AG09309 (cell line): Measurements from ENCODE around the gene GLIS2.

Experiments used
- DNase-seq: peaks from one replicate; pipeline ENCODE4 v3.0.0-alpha.2; 2010; ENCODE audit warnings: low read depth
- H3K4me3 ChIP-seq: 2 replicates; pipeline ENCODE4 v1.5.1; 2011; ENCODE audit warnings: mild to moderate bottlenecking, low read depth, low read length, moderate library complexity; ENCODE audit not compliant: control insufficient read depth
- CTCF ChIP-seq: IDR thresholded peaks from 2 replicates; pipeline ENCODE4 v1.5.1; 2011; ENCODE audit warnings: mild to moderate bottlenecking, low read depth, low read length, inconsistent platforms; ENCODE audit not compliant: insufficient read depth, control insufficient read depth; ENCODE audit errors: missing control alignments

The GLIS2 gene

GRCh38 chr16:4383591-4384444 is 68.0 kb downstream of the GLIS2 start:
- no peak overlapping the region for H3K4me3 ChIP-seq
- no peak for TF ChIP-seq CTCF
- no peak for DNase-seq

- H3K4me3 ChIP-seq, result no peak overlapping the region
- no peak for DNase-seq
- TF ChIP-seq CTCF, result no peak
Observed at GRCh38 chr16:4384509-4384942, 68.7 kb downstream of the GLIS2 start.

- DNase-seq, result no peak
- no peak overlapping the region for H3K4me3 ChIP-seq
- TF ChIP-seq CTCF, result no peak
Observed at GRCh38 chr16:4385066-4385788, 69.4 kb downstream of the GLIS2 start.

- TF ChIP-seq CTCF, result no peak
- no peak for DNase-seq
- H3K4me3 ChIP-seq, result no peak overlapping the region
Observed at GRCh38 chr16:4385789-4386450, 70.1 kb downstream of the GLIS2 start.

GRCh38 chr16:4386451-4386805 is 70.6 kb downstream of the GLIS2 start:
- no peak overlapping the region for H3K4me3 ChIP-seq
- no peak for TF ChIP-seq CTCF
- DNase-seq, result no peak

GRCh38 chr16:4386951-4387565 is 71.2 kb downstream of the GLIS2 start:
- no peak for DNase-seq
- no peak overlapping the region for H3K4me3 ChIP-seq
- TF ChIP-seq CTCF, result peak; percentile 18
